K562 (cell line): Measurements from ENCODE around the gene LEO1. TPM values are rescaled to one million over a fixed set of nuclear protein-coding genes. Genes with fewer than 3 reads are reported as not detected.

Experiments used
- ATF2 ChIP-seq: sonication (generic); formaldehyde crosslinking; IDR thresholded peaks from 2 replicates; pipeline ENCODE4 v1.8.1; 2022; ENCODE audit warnings: missing genetic modification reagents
- GABPB1 ChIP-seq: sonication (generic); formaldehyde crosslinking; IDR thresholded peaks from 2 replicates; pipeline ENCODE4 v1.8.0; 2022; ENCODE audit warnings: mild to moderate bottlenecking, missing genetic modification reagents
- MAX ChIP-seq: sonication (generic); formaldehyde crosslinking; IDR thresholded peaks from 2 replicates; pipeline ENCODE4 v1.9.0; 2022; ENCODE audit warnings: mild to moderate bottlenecking, missing genetic modification reagents
- NR1H2 ChIP-seq: sonication (generic); formaldehyde crosslinking; IDR thresholded peaks from 2 replicates; pipeline ENCODE4 v1.4.0; 2020; ENCODE audit warnings: mild to moderate bottlenecking, missing genetic modification reagents
- NRF1 ChIP-seq, 2 experiments: fragments of 450-650 bp; IDR thresholded peaks in 1 of 2; conservative IDR thresholded peaks in 1 of 2; 2 replicates each; pipeline ENCODE4 v1.6.1; 2014; ENCODE audit warnings: mild to moderate bottlenecking in 2 of 2
- PRPF4 ChIP-seq: fragments of 200-400 bp; formaldehyde crosslinking; IDR thresholded peaks from one replicate; pipeline ENCODE4 v1.6.1; 2017; ENCODE audit warnings: low read length, low read depth, mild to moderate bottlenecking; ENCODE audit not compliant: insufficient read depth, poor library complexity, severe bottlenecking
- RAD21 ChIP-seq, 2 experiments: fragments of 250-450 bp in 1 of 2; fragments of 450-650 bp in 1 of 2; sonication (Bioruptor Pico) in 1 of 2; formaldehyde crosslinking in 1 of 2; IDR thresholded peaks in 1 of 2; conservative IDR thresholded peaks in 1 of 2; 2 replicates each; pipeline versions ENCODE4 v1.4.0 to v1.8.0; 2020 to 2022; ENCODE audit warnings: mild to moderate bottlenecking in 2 of 2, moderate library complexity in 1 of 2
- RBM39 ChIP-seq: fragments of 200-400 bp; formaldehyde crosslinking; optimal IDR thresholded peaks from 2 replicates; pipeline ENCODE3; 2018; ENCODE audit warnings: low read depth, low read length
- RERE ChIP-seq: sonication (generic); formaldehyde crosslinking; IDR thresholded peaks from 2 replicates; pipeline ENCODE4 v1.8.0; 2023; ENCODE audit warnings: missing genetic modification reagents, mild to moderate bottlenecking, borderline replicate concordance
- SMARCE1 ChIP-seq: fragments of 450-650 bp; IDR thresholded peaks from 2 replicates; pipeline ENCODE4 v1.7.1; 2016; ENCODE audit warnings: mild to moderate bottlenecking
- TAF9B ChIP-seq: fragments of 450-650 bp; IDR thresholded peaks from 2 replicates; pipeline ENCODE4 v1.6.1; 2018; ENCODE audit warnings: mild to moderate bottlenecking; ENCODE audit not compliant: partially characterized antibody
- TARDBP ChIP-seq: fragments of 450-650 bp; IDR thresholded peaks from 2 replicates; pipeline ENCODE4 v1.6.1; 2016
- TCF7L2 ChIP-seq: fragments of 150-350 bp; IDR thresholded peaks from 2 replicates; pipeline ENCODE4 v1.6.1; 2016; ENCODE audit warnings: low read depth, mild to moderate bottlenecking, low read length, moderate library complexity
- TEAD4 ChIP-seq, 2 experiments: sonication (generic) in 1 of 2; formaldehyde crosslinking in 1 of 2; IDR thresholded peaks; 2 replicates each; pipeline versions ENCODE4 v1.6.1 to v1.8.0; 2012 to 2022; ENCODE audit warnings: borderline replicate concordance in 1 of 2, inconsistent platforms in 1 of 2, low read length in 1 of 2, mild to moderate bottlenecking in 1 of 2, missing genetic modification reagents in 1 of 2
- TGIF2 ChIP-seq: sonication (generic); formaldehyde crosslinking; IDR thresholded peaks from 2 replicates; pipeline ENCODE4 v1.8.1; 2022; ENCODE audit warnings: mild to moderate bottlenecking, missing genetic modification reagents, moderate library complexity
- THRAP3 ChIP-seq: fragments of 450-650 bp; IDR thresholded peaks from 2 replicates; pipeline ENCODE4 v1.6.1; 2016; ENCODE audit warnings: mild to moderate bottlenecking, inconsistent platforms, borderline replicate concordance
- ZKSCAN3 ChIP-seq: fragments of 250-450 bp; sonication (Bioruptor Pico); IDR thresholded peaks from 2 replicates; pipeline ENCODE4 v1.4.0; 2020
- ZNF175 ChIP-seq: fragments of 200-800 bp; sonication (Bioruptor generic); IDR thresholded peaks from 2 replicates; pipeline ENCODE4 v1.6.1; 2016; ENCODE audit warnings: low read depth, mild to moderate bottlenecking, missing genetic modification characterization, missing compliant biosample characterization
- ZNF395 ChIP-seq: fragments of 200-800 bp; sonication (Bioruptor generic); IDR thresholded peaks from 2 replicates; pipeline ENCODE4 v1.6.1; 2017; ENCODE audit warnings: missing genetic modification characterization, missing compliant biosample characterization
- ZNF507 ChIP-seq: conservative IDR thresholded peaks from 2 replicates; pipeline ENCODE4 v1.6.1; 2017; ENCODE audit warnings: missing genetic modification characterization, missing compliant biosample characterization
- polyA plus RNA-seq, 8 experiments: library from polyadenylated mRNA; depleted of rRNA in 4 of 8; stranded (reverse) in 5 of 8; unstranded in 3 of 8; fragments of >200 nt; fragmentation: Nextera tagmentation in 2 of 8; fragmentation: Illumina TruSeq in 1 of 8; extraction: Ambion mirVana in 2 of 8; extraction: Trizol in 1 of 8; gene quantifications; 2 replicates each; pipeline versions ENCODE4 v1.2.1 to v1.2.3, GENCODE V29; 2011 to 2014; ENCODE audit warnings: inconsistent platforms in 1 of 8, missing spikeins in 1 of 8
- total RNA-seq, 7 experiments: library from RNA; depleted of rRNA in 6 of 7; stranded (reverse); fragments of >200 nt in 6 of 7; fragmentation: Illumina TruSeq in 2 of 7; extraction: Trizol in 2 of 7; gene quantifications; 2 replicates each; pipeline versions ENCODE4 v1.2.1 to v1.2.3, GENCODE V29; 2011 to 2021; ENCODE audit warnings: low replicate concordance in 1 of 7

The LEO1 gene
- total and polyA plus RNA-seq, 9 of the 15 experiments (the other 6 are each of a cell fraction or from before 2014, with no cell fraction given) = 8.4 to 48.3 (median 37.9) TPM

GRCh38 chr15:52013151-52013791 lies 41.7 kb upstream of the LEO1 start (continued):
- TF ChIP-seq ZNF175 (CRISPR knock-in tag) = peak; percentile 59; the same call in 1 of the 2 replicates
- peak; percentile 24 for TF ChIP-seq TAF9B
- no peak for TF ChIP-seq NRF1 (conservative IDR thresholded peaks at IDR 0.05 in 1 of 2, IDR thresholded peaks at IDR 0.05 in 1 of 2)
- 0 out of 2 replicates have a peak, but pooled peaks have one; percentile 11 for TF ChIP-seq TEAD4 (IDR thresholded peaks at IDR 0.05; ENCODE audit: low read length)
- TF ChIP-seq TEAD4 (CRISPR knock-in tag; IDR thresholded peaks at IDR 0.05; ENCODE audit: borderline replicate concordance) = no peak
- no peak for TF ChIP-seq ZKSCAN3
- no peak for TF ChIP-seq RERE (CRISPR knock-in tag)
- TF ChIP-seq TCF7L2 = no peak
- no peak for TF ChIP-seq GABPB1
- TF ChIP-seq RBM39 = no peak
- peak; percentile 74 for TF ChIP-seq SMARCE1
- TF ChIP-seq RAD21 (CRISPR knock-in tag; conservative IDR thresholded peaks at IDR 0.05 in 1 of 2, IDR thresholded peaks at IDR 0.05 in 1 of 2) = no peak
- TF ChIP-seq NR1H2 (CRISPR knock-in tag) = no peak
- TF ChIP-seq TARDBP = no peak
- TF ChIP-seq TGIF2 (CRISPR knock-in tag) = no peak
- TF ChIP-seq PRPF4 = no peak
- TF ChIP-seq ATF2 (CRISPR knock-in tag) = no peak
- no peak for TF ChIP-seq THRAP3
- 0 out of 2 replicates have a peak, but pooled peaks have one; percentile 57 for TF ChIP-seq ZNF395 (CRISPR knock-in tag)
- no peak for TF ChIP-seq ZNF507
- no peak for TF ChIP-seq MAX (CRISPR knock-in tag)
